Activated CD8-positive, alpha-beta memory T cell treated with anti-CD3 and anti-CD28 coated beads for 48 hours (primary cell): Measurements from ENCODE around the gene LCN6.

Experiments used
- DNase-seq, 3 experiments: peaks; one replicate each; pipeline ENCODE4 v3.0.0-alpha.2; 2020; ENCODE audit warnings: low read depth in 2 of 3, low spot score in 2 of 3

LCN6 gene

GRCh38 chr9:136726118-136726517 lies 22.2 kb downstream of the LCN6 start:
- no peak for DNase-seq

- no peak for DNase-seq
Measured at GRCh38 chr9:136725612-136726011, 22.7 kb downstream of the LCN6 start.

- DNase-seq = no peak
Measured at GRCh38 chr9:136724772-136725171, 23.6 kb downstream of the LCN6 start.

GRCh38 chr9:136723989-136724388 lies 24.3 kb downstream of the LCN6 start:
- DNase-seq = no peak

- DNase-seq = no peak
Measured at GRCh38 chr9:136723362-136723976, 24.9 kb downstream of the LCN6 start.

GRCh38 chr9:136722969-136723356 lies 25.4 kb downstream of the LCN6 start:
- DNase-seq = no peak

- no peak for DNase-seq
Measured at GRCh38 chr9:136722093-136722968, 26.0 kb downstream of the LCN6 start.

GRCh38 chr9:136721339-136722092 lies 26.8 kb downstream of the LCN6 start:
- no peak for DNase-seq

- no peak for DNase-seq
Measured at GRCh38 chr9:136720898-136721338, 27.4 kb downstream of the LCN6 start.

- no peak for DNase-seq
Measured at GRCh38 chr9:136720251-136720897, 28.0 kb downstream of the LCN6 start.

GRCh38 chr9:136719195-136719880 lies 29.0 kb downstream of the LCN6 start:
- no peak for DNase-seq

GRCh38 chr9:136718345-136719194 lies 29.8 kb downstream of the LCN6 start:
- no peak for DNase-seq

- no peak for DNase-seq
Measured at GRCh38 chr9:136717399-136717798, 30.9 kb downstream of the LCN6 start.

GRCh38 chr9:136714893-136715274 lies 33.4 kb downstream of the LCN6 start:
- DNase-seq = no peak

GRCh38 chr9:136714096-136714892 lies 34.0 kb downstream of the LCN6 start:
- no peak for DNase-seq

- no peak for DNase-seq
Measured at GRCh38 chr9:136713550-136713949, 34.8 kb downstream of the LCN6 start.

GRCh38 chr9:136712690-136713544 lies 35.4 kb downstream of the LCN6 start:
- DNase-seq = no peak
